HG03045 (cell line): ENCODE results near the gene ARHGEF38.

Source experiments
- ATAC-seq: cut with Tn5 transposase; IDR thresholded peaks from one replicate; pipeline ENCODE4 v1.9.1; 2021; ENCODE audit warnings: mild to moderate bottlenecking, moderate library complexity; ENCODE audit not compliant: unreplicated experiment

Gene ARHGEF38, protein sequence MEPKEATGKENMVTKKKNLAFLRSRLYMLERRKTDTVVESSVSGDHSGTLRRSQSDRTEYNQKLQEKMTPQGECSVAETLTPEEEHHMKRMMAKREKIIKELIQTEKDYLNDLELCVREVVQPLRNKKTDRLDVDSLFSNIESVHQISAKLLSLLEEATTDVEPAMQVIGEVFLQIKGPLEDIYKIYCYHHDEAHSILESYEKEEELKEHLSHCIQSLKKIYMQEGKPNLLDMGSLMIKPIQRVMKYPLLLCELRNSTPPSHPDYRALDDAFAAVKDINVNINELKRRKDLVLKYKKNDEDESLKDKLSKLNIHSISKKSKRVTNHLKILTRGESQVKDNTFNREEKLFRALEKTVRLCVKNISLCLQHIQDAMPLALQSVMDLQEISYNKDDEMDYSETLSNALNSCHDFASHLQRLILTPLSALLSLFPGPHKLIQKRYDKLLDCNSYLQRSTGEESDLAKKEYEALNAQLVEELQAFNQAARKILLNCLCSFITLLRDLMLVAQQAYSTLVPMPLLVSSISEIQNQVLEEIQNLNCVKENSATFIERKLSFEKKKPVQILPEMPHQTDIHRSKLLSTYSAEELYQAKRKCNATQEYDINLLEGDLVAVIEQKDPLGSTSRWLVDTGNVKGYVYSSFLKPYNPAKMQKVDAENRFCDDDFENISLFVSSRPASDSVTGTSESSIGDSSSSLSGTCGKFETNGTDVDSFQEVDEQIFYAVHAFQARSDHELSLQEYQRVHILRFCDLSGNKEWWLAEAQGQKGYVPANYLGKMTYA

DNA sequence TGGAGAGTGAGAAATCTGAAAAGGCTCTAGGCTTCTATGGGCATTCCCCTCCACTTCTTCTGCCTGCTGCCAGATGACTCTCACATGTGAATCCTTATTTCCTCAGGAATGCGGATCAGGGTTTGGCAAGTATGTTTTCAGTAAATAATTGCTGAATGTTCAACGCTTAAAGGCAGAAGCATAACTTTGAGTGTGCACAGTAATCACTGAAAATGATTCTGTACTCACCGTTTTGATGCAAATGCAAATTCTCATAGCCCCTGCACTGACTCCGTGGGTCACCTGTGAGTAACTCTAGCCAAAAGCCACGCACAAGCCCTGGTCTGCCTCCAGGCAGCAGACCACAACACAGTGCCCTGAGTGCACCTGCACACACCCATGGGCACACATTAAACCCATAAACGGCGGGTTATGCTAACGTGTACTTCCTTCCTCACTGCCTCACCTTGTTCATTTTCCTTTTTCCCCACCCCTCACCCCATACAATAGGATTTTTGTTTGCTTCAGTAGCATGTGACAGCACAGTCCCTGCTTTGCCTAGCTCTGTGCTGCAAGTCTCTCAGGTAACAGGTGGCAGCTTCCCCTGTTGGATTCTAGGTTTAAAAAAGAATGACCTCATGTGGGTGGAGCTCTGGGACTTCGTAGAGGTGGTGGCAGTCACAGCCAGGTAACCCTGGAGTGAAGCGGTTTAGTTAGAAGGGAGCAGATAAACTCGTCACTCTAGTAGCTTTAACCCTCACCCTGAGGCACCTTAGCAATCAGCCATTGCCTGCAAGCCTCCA is at the start of gene ARHGEF38:
TSS of gene ARHGEF38 (plus strand) at position 656 of the 782 bp plus-strand sequence. CDS start 146 bp downstream, outside the sequence.
- ATAC-seq = no peak

DNA sequence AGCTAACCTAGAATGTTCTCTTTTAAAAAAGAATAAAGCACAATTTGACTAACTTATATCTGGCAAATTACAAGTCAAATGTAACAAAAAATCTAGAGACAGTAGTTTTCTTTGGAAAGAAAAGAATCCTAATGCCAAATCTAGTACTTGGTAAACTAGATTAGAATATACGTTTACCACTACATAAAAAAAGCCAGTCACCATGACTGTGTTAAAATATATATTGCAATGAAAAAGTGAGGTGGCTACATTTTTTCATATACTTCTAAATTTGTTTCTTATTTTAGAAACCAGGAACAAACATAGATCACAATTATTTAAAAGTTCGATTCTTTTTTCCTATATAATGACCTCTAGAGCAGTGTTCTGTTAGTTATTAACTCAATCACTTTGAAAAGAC is 48.9 kb upstream of the ARHGEF38 start:
- no peak for ATAC-seq

DNA sequence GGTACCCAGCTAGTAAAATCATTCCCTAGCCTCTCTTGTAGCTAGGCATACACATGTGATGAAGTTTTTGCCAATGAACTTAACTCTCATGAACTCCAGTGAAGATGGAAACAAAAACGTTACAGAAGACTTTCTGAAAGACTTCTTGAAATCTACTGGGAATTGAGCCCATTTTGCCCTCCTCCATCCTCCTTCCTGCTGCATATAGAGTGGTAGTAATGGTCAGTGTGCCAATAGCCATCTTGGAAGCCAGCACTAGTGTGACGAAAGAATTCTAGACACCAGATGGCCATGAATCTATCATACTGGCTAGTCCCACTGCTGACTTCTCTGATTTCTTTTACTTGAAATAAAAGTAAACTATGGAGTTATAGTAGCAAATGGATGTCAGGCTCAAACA is 47.7 kb upstream of the ARHGEF38 start:
- ATAC-seq = no peak

DNA sequence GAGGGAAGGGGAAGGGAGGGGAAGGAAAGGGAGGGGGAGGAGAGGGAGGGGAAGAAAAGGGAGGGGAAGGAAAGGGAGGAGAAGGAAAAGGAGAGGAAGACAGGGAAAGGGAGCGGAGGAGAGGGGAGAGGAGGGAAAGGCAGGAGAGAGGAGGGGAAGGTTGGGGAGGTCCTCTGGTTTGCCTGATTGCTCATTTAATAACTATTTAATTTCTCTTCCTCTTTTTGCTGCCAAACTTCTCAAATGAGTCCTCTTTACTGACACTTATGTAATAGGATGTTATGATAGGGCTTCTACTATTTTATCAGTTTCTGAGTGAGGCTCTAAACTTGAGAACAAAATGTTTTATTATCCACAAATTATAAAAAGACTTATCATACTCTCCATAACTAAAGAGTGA is 43.1 kb upstream of the ARHGEF38 start:
- peak; percentile 84 for ATAC-seq

DNA sequence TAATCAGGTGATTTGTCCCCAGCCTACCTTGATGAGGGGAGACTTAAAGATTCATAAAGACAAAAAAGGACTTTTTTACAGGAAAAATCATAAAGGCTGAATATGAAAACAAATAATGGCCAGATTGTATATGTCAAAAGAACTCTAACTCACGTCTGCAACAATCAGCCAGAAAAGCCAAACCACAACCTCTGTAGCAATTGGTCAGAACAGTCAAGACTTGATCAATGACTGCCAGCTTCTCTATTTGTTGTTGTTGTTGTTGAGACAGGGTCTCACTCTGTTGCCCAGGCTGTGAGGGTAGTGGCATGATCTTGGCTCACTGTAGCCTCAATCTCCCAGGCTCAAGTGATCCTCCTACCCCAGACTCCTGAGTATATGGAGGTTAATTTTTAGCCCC is 42.7 kb upstream of the ARHGEF38 start:
- ATAC-seq = no peak

DNA sequence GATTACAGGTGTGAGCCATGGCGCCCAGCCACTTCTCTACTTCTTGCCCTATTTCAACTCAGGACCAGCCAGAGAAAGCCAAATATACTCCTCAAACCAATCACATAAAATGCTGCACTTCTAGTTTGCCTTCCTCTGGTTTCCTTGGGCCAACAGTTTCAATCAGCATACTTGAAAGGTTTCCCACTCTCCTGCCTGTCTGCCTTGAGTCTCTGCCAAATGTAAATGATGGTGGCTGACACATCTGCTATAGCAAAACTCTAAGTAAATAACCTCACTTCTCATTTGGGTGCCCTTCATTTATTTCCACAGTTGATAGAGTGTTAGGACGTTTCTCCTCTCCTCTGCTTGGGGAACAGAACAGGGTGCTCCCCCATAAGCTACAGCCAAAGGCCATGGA is 42.2 kb upstream of the ARHGEF38 start:
- ATAC-seq = no peak

DNA sequence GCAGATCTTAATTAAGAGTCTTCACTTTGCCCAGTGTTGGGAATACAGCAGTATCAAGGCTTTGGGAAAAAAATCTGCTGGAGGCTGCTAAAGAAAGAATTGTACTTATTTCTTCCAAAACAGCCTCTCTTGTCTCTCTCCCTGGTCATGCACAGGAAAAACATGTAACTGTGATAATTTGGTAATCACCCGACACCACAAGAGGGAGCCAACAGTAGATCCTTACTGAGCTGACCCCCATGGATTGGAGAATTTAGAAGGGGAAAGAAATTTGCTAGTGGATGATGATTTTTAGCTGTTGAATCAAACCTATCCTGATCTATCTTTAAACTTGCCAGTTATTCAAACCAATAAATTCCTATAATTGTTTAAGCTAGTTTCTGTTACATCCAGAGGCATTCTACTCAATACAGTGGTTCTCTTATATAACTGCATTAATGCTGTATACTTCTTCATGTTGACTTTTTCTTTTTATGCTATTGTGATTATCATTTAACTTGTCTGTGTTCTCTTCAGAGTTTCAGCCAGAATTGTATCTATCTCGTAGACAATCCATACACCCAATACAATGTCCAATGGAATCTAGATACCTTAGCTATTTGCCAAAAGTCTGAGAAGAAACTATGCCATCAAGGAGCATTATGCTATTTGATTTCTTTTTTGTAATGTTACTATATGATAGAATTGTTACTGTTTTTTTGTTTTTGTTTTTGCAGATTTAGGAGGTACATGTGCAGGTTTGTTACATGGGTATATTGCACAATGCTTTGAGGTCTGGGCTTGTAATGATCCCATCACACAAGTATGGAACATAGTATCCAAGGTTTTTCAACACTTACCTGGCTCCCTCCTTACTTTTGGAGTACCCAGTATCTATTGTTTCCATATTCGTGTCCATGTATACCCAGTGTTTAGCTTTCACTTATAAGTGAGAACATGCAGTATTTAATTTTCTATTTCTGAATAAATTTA is 31.3 kb upstream of the ARHGEF38 start:
- peak; percentile 70 for ATAC-seq

DNA sequence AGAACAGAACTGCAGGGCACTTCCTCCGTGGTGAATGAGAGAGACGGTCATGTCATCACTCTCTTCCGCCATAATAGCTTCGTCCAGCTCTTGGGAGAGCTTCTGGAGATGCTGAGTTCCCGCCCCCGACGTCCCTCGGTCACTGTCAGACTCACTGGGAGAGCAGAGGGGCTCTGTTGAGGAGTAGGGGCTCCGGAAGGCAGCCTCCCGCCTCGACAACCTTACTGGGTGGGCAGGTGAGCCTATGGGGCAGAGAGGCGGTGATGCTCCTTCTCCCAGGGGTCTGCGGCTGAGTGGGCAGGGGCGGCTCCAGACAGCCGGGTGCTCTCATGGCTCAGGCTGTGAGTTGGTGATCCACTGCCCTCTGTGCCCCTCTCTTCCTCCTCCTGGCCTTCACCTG is 25.8 kb upstream of the ARHGEF38 start:
- ATAC-seq = no peak

DNA sequence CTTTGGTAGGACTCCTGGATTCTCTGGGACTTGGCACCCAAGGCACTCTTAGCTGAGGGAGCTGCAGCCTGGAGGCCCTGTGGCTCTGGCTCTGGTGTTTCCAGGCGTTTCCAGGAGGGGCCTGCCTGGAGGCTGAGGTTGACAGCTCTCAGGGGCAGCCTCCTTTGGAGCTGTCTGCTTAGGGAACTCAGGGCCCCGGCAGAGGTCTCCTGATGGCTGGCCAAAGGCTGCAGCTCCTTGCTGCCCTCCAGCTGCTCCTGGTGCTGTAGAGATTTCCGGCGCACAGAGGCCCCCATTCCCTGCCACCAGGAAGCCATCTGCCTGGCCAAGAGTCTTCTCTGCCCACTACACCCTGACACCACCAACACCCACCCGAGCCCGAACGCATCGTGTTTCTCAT is 25.3 kb upstream of the ARHGEF38 start:
- ATAC-seq = no peak

DNA sequence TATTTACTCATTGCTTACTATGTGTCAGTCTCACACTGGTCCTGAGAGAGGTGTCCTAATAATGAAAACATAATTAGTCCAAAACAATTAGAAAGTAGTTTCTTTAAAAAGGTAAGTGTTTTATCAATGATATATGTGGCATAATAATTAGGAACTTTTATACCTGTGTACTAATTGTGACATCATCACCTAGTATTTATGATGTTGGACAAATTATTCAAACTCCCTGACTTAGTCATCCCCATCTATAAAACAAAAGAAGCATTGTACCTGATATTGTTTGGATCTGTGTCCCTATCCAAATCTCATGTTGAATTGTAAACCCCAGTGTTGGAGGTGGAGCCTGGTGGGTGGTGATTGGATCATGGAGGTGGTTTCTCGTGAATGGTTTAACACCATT is 15.8 kb upstream of the ARHGEF38 start:
- ATAC-seq = no peak

DNA sequence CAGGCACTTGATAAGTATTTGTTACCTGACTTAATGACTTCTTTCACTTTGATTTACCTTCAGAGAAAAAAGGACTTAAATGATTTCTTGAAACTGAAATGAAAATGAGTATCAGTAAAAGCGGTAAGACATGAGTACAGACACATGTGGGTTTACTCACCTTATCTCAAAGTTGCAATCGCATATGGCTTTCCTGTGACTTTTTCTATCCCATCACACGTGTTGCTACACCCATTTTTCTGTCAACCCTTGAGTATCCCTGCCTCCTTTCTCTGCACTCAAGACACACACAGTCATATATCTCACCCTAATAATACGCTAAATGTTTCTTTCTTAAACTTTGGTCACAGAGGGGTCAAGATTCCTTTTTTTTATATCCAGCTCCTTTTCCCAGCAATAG is 11.0 kb upstream of the ARHGEF38 start:
- ATAC-seq = no peak

DNA sequence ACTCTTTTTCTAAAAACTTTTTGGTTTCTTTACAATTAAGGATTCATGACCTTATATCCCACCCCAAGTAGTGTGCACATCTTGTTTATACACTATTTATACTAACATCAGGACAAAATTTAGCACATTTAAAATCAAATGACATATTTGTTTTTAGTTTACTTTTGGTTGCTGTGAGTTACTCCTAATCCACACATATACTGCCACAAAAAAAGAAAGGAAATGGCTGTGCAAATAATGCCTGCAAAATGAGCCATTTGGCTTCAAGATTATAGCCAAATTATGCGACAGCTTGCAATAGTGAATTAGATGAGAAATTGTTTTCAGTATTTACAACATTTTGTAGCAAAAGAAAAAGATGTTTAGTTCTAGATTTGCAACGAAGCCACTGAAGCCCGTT is 10.4 kb upstream of the ARHGEF38 start:
- no peak for ATAC-seq

DNA sequence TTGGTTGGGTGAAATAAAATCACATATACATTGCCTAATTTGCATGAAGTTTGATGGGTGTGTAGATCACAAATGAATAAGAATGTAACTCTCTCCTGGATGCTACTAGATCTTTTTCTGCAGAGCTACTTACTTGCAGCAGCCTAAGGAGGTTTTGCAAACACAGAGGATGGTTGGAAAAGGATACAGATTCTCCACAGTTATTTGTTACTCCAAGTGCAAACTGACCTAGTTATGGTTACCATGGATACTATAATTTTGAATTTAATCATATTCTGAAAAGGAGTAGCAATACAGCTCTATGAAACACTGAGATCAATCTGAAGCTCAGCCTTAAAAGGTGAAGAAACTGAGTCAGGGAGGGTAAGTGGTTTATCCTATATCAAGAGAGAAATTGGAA is 9.1 kb upstream of the ARHGEF38 start:
- ATAC-seq = no peak

DNA sequence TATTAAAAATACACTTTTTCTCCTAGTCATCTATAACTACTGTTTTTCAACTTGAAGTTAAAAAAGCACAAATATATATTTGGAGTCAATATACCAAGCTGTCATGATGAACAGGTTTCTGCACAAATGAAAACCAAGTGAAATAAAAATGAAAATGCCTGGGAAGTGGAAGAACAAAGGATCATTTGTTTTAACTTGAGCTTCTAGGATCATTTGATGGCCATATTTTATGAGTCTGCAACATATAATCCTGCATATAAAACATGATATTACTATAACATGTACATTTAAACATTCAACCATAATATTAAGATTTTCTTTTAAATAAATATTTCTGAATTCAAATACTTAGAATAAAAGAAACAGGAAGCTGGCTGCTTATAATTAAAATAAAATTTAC is 8.5 kb upstream of the ARHGEF38 start:
- no peak for ATAC-seq

DNA sequence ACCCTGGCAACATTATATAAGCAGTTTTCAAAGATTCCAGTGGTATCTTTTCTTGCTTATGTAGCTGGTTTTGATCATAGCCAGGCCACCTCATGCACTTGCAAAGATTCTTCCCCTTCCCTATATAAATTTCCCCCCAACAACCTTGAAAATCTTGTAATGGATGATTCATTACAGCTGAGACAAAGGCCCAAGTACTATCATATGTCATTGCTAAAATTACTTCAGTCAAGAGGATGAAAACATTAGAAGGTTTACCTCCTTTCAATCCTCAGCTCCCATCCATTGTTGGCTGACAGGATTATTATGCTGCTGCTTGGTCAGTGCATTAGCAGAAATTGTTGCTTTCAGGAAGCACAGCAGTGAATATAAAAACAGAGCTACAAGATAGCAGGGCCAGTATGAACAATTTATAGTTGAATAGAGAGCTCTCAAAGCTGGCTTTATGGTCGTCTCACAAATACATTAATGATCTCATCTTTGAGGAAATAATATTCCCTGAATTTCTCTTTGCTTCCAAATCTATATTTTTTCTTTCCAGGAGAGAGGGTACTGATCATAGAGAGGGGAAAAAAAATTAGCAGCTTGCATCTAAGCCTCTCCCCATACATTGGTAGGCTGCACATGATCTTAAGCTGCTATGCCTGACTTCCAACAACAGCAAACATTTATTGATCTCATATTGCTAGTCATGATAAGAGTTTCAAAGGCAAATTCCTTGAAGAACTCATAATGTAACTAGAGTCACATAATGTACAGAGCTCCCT is 7.7 kb upstream of the ARHGEF38 start:
- no peak for ATAC-seq

DNA sequence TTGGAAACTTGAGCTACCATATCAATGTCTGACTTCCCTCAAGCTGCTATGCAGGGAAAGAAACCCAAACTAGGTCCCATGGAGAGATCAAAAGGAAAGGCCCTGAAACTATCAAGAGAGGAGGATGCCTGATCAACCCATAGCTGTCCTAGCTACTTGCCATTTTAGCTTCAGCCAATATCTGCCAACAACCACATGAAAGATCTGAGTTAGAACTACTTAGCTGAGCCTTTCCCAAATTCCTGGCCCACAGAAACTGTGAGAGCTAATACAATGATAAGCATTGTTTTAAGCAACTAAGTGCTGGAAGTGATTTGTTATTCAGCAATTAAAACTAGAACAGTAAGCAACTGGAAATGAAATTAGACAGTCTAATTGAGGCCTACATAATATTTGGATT is 6.3 kb upstream of the ARHGEF38 start:
- ATAC-seq = no peak

DNA sequence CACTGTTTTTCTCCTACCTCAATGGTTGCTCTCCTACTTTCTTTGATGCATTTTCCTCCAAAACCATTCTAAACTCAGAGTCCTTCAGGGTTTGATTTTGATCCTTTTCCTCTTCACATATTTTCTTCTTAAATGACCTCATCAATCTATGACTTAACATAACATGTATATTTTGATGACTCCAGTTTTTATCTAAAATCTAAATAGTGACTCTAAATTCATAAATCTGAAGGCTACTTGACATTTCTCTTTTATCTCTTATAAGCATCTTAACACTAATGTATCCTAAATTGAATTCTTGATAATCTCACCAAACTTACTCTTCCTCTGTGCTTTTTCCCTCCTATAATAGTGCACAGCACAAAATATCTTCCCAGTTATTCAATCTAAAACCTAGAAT is 4.7 kb upstream of the ARHGEF38 start:
- ATAC-seq = no peak

DNA sequence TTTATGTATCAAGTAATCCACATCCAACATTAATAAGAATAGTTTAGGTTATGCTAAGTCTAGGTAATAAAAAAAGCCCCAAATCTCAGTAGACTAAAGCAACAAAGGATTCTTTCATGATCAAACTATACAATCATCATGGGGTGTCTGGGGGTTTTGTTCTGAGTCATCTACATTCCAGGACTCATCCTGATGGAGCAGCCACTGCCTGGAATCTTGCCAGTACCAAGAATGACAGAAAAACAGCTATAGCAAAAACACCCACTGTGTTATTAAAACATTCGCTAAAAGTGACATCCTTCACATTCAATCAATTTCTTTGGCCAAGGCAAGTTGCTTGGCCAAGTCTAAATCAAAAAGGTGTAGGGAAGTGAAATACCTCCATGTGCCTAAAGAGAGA is 3.9 kb upstream of the ARHGEF38 start:
- ATAC-seq = no peak

DNA sequence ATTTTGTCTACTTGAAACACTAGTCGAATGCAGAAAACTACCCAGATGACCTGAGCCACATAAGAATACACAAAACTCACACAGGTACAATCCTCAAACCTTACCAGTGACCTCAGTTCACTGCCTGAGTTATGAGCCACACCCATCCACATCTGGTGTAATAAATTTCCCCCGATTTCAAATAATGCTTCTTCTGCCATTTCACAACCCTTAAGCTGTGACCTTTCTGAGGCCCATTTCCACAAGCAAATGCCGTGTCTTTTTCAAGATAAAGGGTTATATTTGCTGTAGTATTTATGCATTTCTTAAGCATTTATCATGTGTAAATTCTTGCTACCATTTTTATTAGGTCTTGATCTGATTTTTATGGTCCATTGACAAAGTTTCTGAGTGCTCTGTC is 1.8 kb upstream of the ARHGEF38 start:
- ATAC-seq = no peak

DNA sequence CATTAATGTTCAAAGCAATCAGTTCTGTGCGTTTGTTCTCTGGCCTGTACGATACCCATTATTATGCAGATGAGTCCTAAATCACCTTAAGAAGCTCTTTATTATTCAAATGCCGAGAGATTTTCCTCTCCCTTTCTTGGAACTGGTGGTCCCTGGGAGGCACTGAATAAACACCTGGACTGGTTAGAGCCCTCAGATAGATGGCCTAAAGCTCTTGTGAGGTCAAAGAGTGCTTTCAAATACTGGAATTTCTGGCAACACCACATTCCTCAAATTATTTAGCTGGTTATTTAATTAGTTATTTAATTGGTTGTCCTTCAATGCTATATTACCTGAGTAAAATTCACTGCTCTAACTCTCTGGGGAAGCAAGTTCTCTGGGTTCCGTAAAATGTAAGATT is 3.0 kb downstream of the ARHGEF38 start:
- ATAC-seq = no peak
